COLO829 (cell line): ENCODE results near the gene OR5M8.

Experiments
- DNase-seq: peaks from one replicate; pipeline ENCODE4 v3.0.0; 2012; ENCODE audit warnings: low spot score

The OR5M8 gene

GRCh38 chr11:56491270-56491669, at the start of gene OR5M8:
OR5M8 (minus strand) TSS chr11:56491370; CDS start chr11:56491370, 0 bp downstream.
- DNase-seq = no peak

- DNase-seq = no peak
Observed at GRCh38 chr11:56533054-56533740, 42.0 kb upstream of the OR5M8 start.

GRCh38 chr11:56531856-56532255, 40.7 kb upstream of the OR5M8 start:
- no peak for DNase-seq

GRCh38 chr11:56522008-56522407, 30.8 kb upstream of the OR5M8 start:
- peak; percentile 12 for DNase-seq

GRCh38 chr11:56513280-56513679, 22.1 kb upstream of the OR5M8 start:
- no peak for DNase-seq

- DNase-seq = no peak
Observed at GRCh38 chr11:56509439-56509838, 18.3 kb upstream of the OR5M8 start.

GRCh38 chr11:56497010-56497409, 5.8 kb upstream of the OR5M8 start:
- DNase-seq = no peak

GRCh38 chr11:56495117-56495516, 3.9 kb upstream of the OR5M8 start:
- DNase-seq = no peak

GRCh38 chr11:56486801-56487200, 4.4 kb downstream of the OR5M8 start:
- no peak for DNase-seq

GRCh38 chr11:56474729-56475235, 16.4 kb downstream of the OR5M8 start:
- DNase-seq = no peak

GRCh38 chr11:56473252-56473651, 17.9 kb downstream of the OR5M8 start, which contains the start of gene OR5M3:
OR5M3 (minus strand) TSS chr11:56473352; CDS start chr11:56470497, 2,855 bp downstream.
- DNase-seq = no peak

GRCh38 chr11:56457076-56457475, 34.1 kb downstream of the OR5M8 start:
- no peak for DNase-seq

GRCh38 chr11:56453521-56453920, 37.6 kb downstream of the OR5M8 start:
- no peak for DNase-seq
